CD4-positive, alpha-beta memory T cell (primary cell): ENCODE measurements around the gene COX7A2. TPM values are rescaled to one million over a fixed set of nuclear protein-coding genes. Genes with fewer than 3 reads are reported as not detected.

Source experiments
- CTCF ChIA-PET: fragments of 350-600 bp; sonication (Branson Sonifier 250); formaldehyde crosslinking; loops from one replicate; lab custom pipeline; 2021; ENCODE audit warnings: inconsistent platforms; ENCODE audit not compliant: partially characterized antibody; lab: Charles Lee
- POLR2A ChIA-PET: fragments of 350-600 bp; sonication (Branson Sonifier 250); formaldehyde crosslinking; loops from one replicate; lab custom pipeline; 2021; ENCODE audit not compliant: partially characterized antibody; lab: Charles Lee
- DNase-seq, 5 donors: peaks; one replicate each; pipeline versions ENCODE4 v3.0.0 to v3.0.0-alpha.2; 2020 to 2022; ENCODE audit warnings: mixed read lengths in 1 of 5
- H3K27ac ChIP-seq: one replicate; pipeline ENCODE4 v1.7.0; 2013; ENCODE audit warnings: low read depth, low read length
- H3K27me3 ChIP-seq: 2 replicates; pipeline ENCODE4 v1.7.0; 2013; ENCODE audit warnings: mild to moderate bottlenecking, low read length, moderate library complexity; ENCODE audit not compliant: insufficient read depth
- H3K36me3 ChIP-seq: 2 replicates; pipeline ENCODE4 v1.7.0; 2013; ENCODE audit warnings: mild to moderate bottlenecking, low read length, moderate library complexity; ENCODE audit not compliant: insufficient read depth
- H3K4me1 ChIP-seq: 2 replicates; pipeline ENCODE4 v1.7.0; 2013; ENCODE audit warnings: mild to moderate bottlenecking, low read length, moderate library complexity; ENCODE audit not compliant: insufficient read depth
- H3K4me3 ChIP-seq, 2 donors: one replicate each; pipeline ENCODE4 v1.7.0; 2013; ENCODE audit warnings: low read length in 2 of 2, mild to moderate bottlenecking in 1 of 2
- H3K9me3 ChIP-seq, 2 donors: one replicate each; pipeline ENCODE4 v1.7.0; 2013; ENCODE audit warnings: low read length in 2 of 2, control low read depth in 1 of 2; ENCODE audit not compliant: control insufficient read depth in 1 of 2
- H3K27ac Mint-ChIP-seq, 7 donors: one replicate each; pipeline ENCODE4 v1.8.0; 2020 to 2021; ENCODE audit warnings: mixed read lengths in 7 of 7, mild to moderate bottlenecking in 6 of 7, inconsistent platforms in 3 of 7, moderate library complexity in 3 of 7
- H3K27me3 Mint-ChIP-seq, 2 donors: one replicate each; pipeline ENCODE4 v1.8.0; 2020 to 2021; ENCODE audit warnings: mixed read lengths in 2 of 2
- H3K36me3 Mint-ChIP-seq, 2 donors: one replicate each; pipeline ENCODE4 v1.8.0; 2020 to 2021; ENCODE audit warnings: mixed read lengths in 2 of 2, inconsistent platforms in 1 of 2, mild to moderate bottlenecking in 1 of 2
- H3K4me1 Mint-ChIP-seq, 4 donors: one replicate each; pipeline ENCODE4 v1.8.0; 2020 to 2021; ENCODE audit warnings: mixed read lengths in 4 of 4, mild to moderate bottlenecking in 1 of 4
- H3K4me3 Mint-ChIP-seq, 8 donors: one replicate each; pipeline ENCODE4 v1.8.0; 2020 to 2021; ENCODE audit warnings: mixed read lengths in 8 of 8, mild to moderate bottlenecking in 7 of 8, moderate library complexity in 6 of 8, inconsistent platforms in 3 of 8
- H3K9me3 Mint-ChIP-seq, 8 donors: one replicate each; pipeline ENCODE4 v1.8.0; 2020 to 2021; ENCODE audit warnings: mixed read lengths in 8 of 8, mild to moderate bottlenecking in 5 of 8, inconsistent platforms in 3 of 8, moderate library complexity in 1 of 8
- intact Hi-C: fragments of 100-400 bp; cut with micrococcal nuclease; formaldehyde crosslinking; loops from one replicate; pipeline ENCODE4 v1.15.1; 2023
- polyA plus RNA-seq, 2 donors: library from polyadenylated mRNA; unstranded; fragments of 300-500 nt; fragmentation: Illumina TruSeq; gene quantifications; one replicate each; pipeline ENCODE4 v1.2.3, GENCODE V29; 2021
- total RNA-seq, 2 experiments: library from RNA; stranded (reverse); gene quantifications; one replicate each; pipeline ENCODE4 v1.2.3, GENCODE V29; 2021

Gene COX7A2
- total and polyA plus RNA-seq, 4 experiments from 2014 or later: 188 to 1,007 (median 505) TPM

DNA sequence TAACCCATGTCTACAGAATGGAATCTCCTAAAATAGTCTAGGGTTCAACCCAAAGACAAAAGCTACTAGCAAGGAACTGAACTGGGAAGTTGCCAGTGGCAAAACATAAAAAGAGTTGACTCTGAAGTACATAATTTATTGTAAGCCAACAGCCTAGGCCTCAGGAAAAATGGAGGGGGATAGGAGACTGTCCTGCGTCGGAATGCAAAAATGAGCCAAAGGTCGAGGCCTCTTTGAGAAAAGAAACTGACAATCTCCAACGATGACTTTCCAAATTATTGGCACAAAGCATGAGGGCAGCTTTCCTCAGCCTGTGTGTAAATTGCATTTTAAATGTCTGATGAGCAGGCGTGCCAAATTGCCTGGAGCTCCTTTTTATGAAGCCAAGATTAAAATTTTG lies 39.9 kb downstream of the COX7A2 start:
- Mint-ChIP-seq H3K36me3 (no peaks in the 10 kb centered on the region), H3K27me3 (peaks cover 62 to 67% of the 10 kb centered on the region in 2 donors), H3K27ac (no peak overlapping the region), H3K4me3 (peak overlapping the region in 2 of 8 donors; percentile 66 to 78), H3K4me1 (peaks cover 31 to 60% (median 46%) of the 10 kb centered on the region in 4 donors), H3K9me3 (peaks cover 0 to 2% (median 0%) of the 10 kb centered on the region in 8 donors)
- Histone ChIP-seq H3K4me1 (peaks cover 48% of the 10 kb centered on the region), H3K27ac (no peak overlapping the region), H3K36me3 (no peaks in the 10 kb centered on the region), H3K4me3 (no peak overlapping the region), H3K9me3 (no peaks in the 10 kb centered on the region), H3K27me3 (peaks cover 39% of the 10 kb centered on the region)
- CTCF ChIA-PET: interaction anchor here (0.6 to 10.7 kb wide), 7 partner anchors 12 to 1471 kb away, joined by 3 to 281 read pairs (median 5); no protein-coding TSS in a partner anchor
- no peak for DNase-seq
- POLR2A ChIA-PET: no interaction called here
- intact Hi-C loops: loop anchor here (1.0 kb wide), 1 partner anchor 1348 kb away; no protein-coding TSS in a partner anchor

DNA sequence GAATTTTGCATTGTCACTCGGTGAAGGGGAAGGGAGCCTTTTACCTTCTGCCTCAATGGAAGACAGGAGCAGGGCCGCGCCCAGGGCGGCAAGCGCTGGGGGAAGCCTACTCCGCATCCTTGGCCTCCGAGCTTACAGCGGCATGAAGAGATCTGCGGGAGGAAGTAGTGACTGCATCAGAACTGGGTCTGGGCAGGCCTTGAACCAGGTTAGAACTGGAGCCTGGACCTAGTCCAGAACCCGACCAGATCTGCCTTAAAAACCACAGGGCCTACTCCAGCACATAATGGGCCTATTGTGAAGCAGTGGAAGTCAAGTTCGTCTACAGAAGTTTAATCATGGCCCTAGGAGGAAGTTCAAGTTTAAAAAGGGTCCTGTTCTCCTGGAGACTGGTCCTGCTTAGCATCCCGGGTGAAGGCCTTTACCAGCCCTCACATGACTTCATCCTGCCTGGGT lies 40.9 kb downstream of the COX7A2 start:
- peaks cover 58 to 60% of the 10 kb centered on the region in 2 donors for H3K27me3 Mint-ChIP-seq
- ChIA-PET CTCF (interaction anchor here (1.2 to 10.7 kb wide), 4 partner anchors 9 to 1470 kb away, joined by 3 to 281 read pairs (median 42); no protein-coding TSS in a partner anchor), POLR2A (no interaction called here)
- Histone ChIP-seq H3K27me3 (peaks cover 32% of the 10 kb centered on the region), H3K27ac (no peak overlapping the region), H3K36me3 (no peaks in the 10 kb centered on the region), H3K4me1 (peaks cover 37% of the 10 kb centered on the region), H3K4me3 (no peak overlapping the region), H3K9me3 (no peaks in the 10 kb centered on the region)
- H3K9me3 Mint-ChIP-seq: peaks cover 0 to 2% (median 0%) of the 10 kb centered on the region in 8 donors
- intact Hi-C loops: no loop called here
- H3K4me3 Mint-ChIP-seq: peak overlapping the region in 3 of 8 donors; percentile 23 to 71 (median 29)
- no peak for DNase-seq
- H3K27ac Mint-ChIP-seq: no peak overlapping the region
- H3K4me1 Mint-ChIP-seq: peaks cover 23 to 50% (median 35%) of the 10 kb centered on the region in 4 donors
- no peaks in the 10 kb centered on the region for H3K36me3 Mint-ChIP-seq

DNA sequence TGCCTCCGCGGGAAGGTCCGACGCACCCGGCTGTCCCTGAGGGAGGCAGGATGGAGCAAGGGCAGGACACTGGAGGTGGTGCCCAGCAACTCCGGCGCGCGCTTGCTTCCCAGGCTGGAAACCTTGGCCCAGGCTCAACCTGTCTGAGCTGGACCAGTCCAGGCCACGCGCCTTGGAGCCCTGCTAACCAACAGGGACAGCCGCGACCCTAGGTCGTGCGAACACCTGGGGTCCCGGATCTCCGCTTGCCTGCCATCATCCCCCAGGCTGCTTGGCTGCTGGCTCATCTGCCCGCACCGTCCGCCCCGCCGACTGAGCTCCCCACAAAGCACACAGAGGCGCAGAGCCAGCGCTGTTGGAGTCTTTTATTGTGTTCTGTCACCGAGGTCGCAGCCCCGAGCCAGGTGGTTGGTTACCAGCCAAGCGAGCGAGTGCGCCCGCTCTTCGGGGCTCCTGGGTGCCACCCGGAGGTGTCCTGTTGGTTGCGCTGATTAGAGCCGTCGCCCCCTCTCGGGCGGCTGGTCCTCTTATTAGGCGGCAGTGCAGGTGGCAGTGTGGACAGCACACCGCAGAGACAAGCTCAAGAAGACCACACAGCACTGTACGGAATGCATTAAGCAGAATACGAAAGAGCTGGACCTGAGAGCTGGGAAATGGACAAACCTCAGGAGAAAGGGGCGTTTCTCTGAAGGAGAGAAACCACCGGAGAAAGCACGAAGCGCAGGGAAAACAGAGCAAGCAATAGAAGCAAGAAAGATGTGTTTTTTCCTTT lies 41.5 kb downstream of the COX7A2 start:
- Histone ChIP-seq H3K9me3 (no peaks in the 10 kb centered on the region), H3K27ac (no peak overlapping the region), H3K4me1 (peaks cover 31% of the 10 kb centered on the region), H3K27me3 (peaks cover 26% of the 10 kb centered on the region), H3K36me3 (no peaks in the 10 kb centered on the region), H3K4me3 (no peak overlapping the region)
- DNase-seq: no peak
- Mint-ChIP-seq H3K4me3 (peak overlapping the region in 4 of 8 donors; percentile 17 to 71 (median 64)), H3K27ac (no peak overlapping the region), H3K9me3 (peaks cover 0 to 2% (median 0%) of the 10 kb centered on the region in 8 donors), H3K27me3 (peaks cover 52 to 55% of the 10 kb centered on the region in 2 donors), H3K36me3 (no peaks in the 10 kb centered on the region), H3K4me1 (peaks cover 17 to 43% (median 30%) of the 10 kb centered on the region in 4 donors)
- ChIA-PET POLR2A (no interaction called here), CTCF (interaction anchor here (1.2 to 10.7 kb wide), 2 partner anchors 10 to 1461 kb away, joined by 3 to 281 read pairs; no protein-coding TSS in a partner anchor)
- intact Hi-C loops: no loop called here

DNA sequence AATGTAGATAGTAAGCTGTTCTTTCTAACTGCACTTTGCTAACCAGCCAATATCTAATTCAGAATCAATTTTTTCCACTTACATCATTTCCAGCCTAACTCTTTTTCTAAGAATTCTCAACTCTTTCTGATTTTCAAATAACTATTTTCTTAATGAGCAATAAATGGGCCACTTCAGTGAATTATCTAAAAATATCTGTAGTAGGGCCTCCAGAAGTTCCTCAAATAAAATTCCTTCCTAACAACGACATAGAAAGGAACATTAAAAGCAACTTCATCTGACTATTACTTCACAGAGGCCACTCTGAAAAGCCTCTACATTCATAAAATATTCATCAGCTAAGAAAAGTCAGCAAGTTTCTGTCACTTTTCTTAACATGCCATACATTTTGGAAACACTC lies 42.6 kb downstream of the COX7A2 start:
- intact Hi-C loops: no loop called here
- H3K9me3 Mint-ChIP-seq: peaks cover 0 to 2% (median 0%) of the 10 kb centered on the region in 8 donors

DNA sequence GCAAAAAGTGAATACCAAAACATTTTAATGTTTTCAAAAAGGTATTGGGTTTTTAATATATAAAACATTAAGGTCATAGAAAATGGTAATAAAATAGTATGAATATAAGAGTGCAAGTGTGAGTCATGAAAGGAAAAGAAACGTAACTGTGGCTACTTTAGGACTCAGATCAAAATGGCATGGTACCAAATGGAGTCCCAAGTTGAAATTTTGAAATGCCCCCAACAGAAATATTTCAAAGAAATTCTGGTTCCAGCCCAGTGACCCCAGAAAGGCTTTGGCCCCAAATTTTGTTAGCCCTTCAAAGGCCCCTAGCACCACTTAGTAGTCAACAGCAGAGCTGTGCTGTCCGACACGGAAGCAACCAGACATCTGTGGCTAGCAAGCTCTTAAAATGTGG lies 43.7 kb downstream of the COX7A2 start:
- no peak overlapping the region for H3K4me3 Mint-ChIP-seq
- no peak overlapping the region for H3K4me3 ChIP-seq
- H3K27ac ChIP-seq: no peak overlapping the region
- peaks cover 5 to 21% (median 13%) of the 10 kb centered on the region in 4 donors for H3K4me1 Mint-ChIP-seq
- peaks cover 9% of the 10 kb centered on the region for H3K4me1 ChIP-seq
- H3K36me3 ChIP-seq: no peaks in the 10 kb centered on the region
- ChIA-PET CTCF (interaction anchor here (5.0 kb wide), 1 partner anchor 10 kb away, joined by 40 read pairs; no protein-coding TSS in a partner anchor), POLR2A (no interaction called here)
- no peaks in the 10 kb centered on the region for H3K9me3 ChIP-seq
- H3K9me3 Mint-ChIP-seq: peaks cover 0 to 2% (median 0%) of the 10 kb centered on the region in 8 donors
- peaks cover 41 to 45% of the 10 kb centered on the region in 2 donors for H3K27me3 Mint-ChIP-seq
- intact Hi-C loops: no loop called here
- H3K36me3 Mint-ChIP-seq: no peaks in the 10 kb centered on the region
- H3K27ac Mint-ChIP-seq: no peak overlapping the region
- peaks cover 14% of the 10 kb centered on the region for H3K27me3 ChIP-seq
- DNase-seq: no peak

More for the DNA sequence above, 42.6 kb downstream of the COX7A2 start:
- Histone ChIP-seq H3K36me3 (no peaks in the 10 kb centered on the region), H3K4me3 (no peak overlapping the region), H3K27ac (no peak overlapping the region), H3K9me3 (no peaks in the 10 kb centered on the region), H3K27me3 (peaks cover 19% of the 10 kb centered on the region), H3K4me1 (peaks cover 21% of the 10 kb centered on the region)
- H3K4me3 Mint-ChIP-seq: no peak overlapping the region
- H3K27me3 Mint-ChIP-seq: peaks cover 47 to 53% of the 10 kb centered on the region in 2 donors
- DNase-seq: no peak
- ChIA-PET POLR2A (no interaction called here), CTCF (interaction anchor here (5.0 kb wide), 1 partner anchor 9 kb away, joined by 40 read pairs; no protein-coding TSS in a partner anchor)
- H3K4me1 Mint-ChIP-seq: peaks cover 11 to 33% (median 21%) of the 10 kb centered on the region in 4 donors
- no peaks in the 10 kb centered on the region for H3K36me3 Mint-ChIP-seq
- no peak overlapping the region for H3K27ac Mint-ChIP-seq

DNA sequence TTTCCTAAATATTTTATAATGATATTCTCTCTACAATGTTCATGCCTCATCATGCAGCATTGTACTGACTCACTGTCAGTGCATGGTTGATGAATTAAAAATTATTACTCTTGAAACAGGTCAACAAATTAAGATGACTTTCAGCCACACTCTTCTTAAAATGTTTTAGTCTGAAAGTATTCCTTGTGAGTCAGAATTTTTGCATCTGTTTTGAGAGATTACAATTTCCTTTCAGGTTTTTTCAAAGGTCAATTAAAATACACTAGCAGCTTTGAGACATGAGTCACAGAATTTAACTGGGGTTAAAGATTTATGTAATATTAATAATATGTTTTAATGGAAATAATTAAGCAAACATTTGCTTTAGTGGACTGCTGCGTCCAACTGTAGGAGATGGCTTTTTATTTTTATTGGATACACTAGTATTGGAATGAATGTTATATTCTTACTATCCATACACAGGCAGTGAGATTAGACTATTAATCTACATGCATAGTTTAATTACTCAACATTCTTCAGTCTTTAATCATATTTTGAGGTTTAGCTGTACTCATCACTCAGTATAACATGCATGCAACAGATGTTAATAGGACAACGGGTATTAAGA lies 47.4 kb downstream of the COX7A2 start:
- Histone ChIP-seq H3K36me3 (no peaks in the 10 kb centered on the region), H3K4me1 (no peaks in the 10 kb centered on the region), H3K4me3 (no peak overlapping the region), H3K27me3 (no peaks in the 10 kb centered on the region), H3K9me3 (no peaks in the 10 kb centered on the region), H3K27ac (no peak overlapping the region)
- Mint-ChIP-seq H3K4me1 (no peaks in the 10 kb centered on the region), H3K9me3 (no peaks in the 10 kb centered on the region), H3K36me3 (no peaks in the 10 kb centered on the region), H3K27ac (no peak overlapping the region), H3K27me3 (peaks cover 12% of the 10 kb centered on the region in 2 donors), H3K4me3 (no peak overlapping the region)
- intact Hi-C loops: no loop called here
- DNase-seq: no peak
- CTCF ChIA-PET: interaction anchor here (5.0 kb wide), 1 partner anchor 14 kb away, joined by 40 read pairs; no protein-coding TSS in a partner anchor
- POLR2A ChIA-PET: no interaction called here
